IMR-90 (cell line): Measurements from ENCODE around the gene RUNX2. TPM values are rescaled to one million over a fixed set of nuclear protein-coding genes. Genes with fewer than 3 reads are reported as not detected.

Source experiments
- ATAC-seq: fragments of 200-7000 bp; cut with Tn5 transposase; 2 replicates; pipeline ENCODE4 v1.9.1; 2020; ENCODE audit warnings: low read depth, mild to moderate bottlenecking, moderate library complexity
- BruUV-seq: library from RNA; stranded (reverse); fragments of 400-500 nt; replicated peaks from 2 replicates; lab custom pipeline; 2021; lab: Mats Ljungman, UMichigan
- CTCF ChIA-PET: fragments of 300-600 bp; formaldehyde crosslinking; extraction: SDS; loops from one replicate; lab custom pipeline; 2021; ENCODE audit warnings: antibody characterized with exemption; lab: Yijun Ruan, JAX
- POLR2A ChIA-PET: fragments of 300-600 bp; sonication (Branson Sonifier 250); formaldehyde crosslinking; loops from one replicate; lab custom pipeline; 2022; ENCODE audit warnings: antibody characterized with exemption; ENCODE audit not compliant: unreplicated experiment; lab: Charles Lee
- DNase-seq: peaks from one replicate; pipeline ENCODE4 v3.0.0; 2013
- H2AFZ ChIP-seq: replicated peaks from 2 replicates; pipeline ENCODE3; 2013; ENCODE audit warnings: low read length, mild to moderate bottlenecking; ENCODE audit not compliant: poor library complexity
- H2AK5ac ChIP-seq: 2 replicates; pipeline ENCODE4 v1.6.1; 2013; ENCODE audit warnings: low read depth, low read length, inconsistent platforms
- H2AK9ac ChIP-seq: replicated peaks from 2 replicates; pipeline ENCODE3; 2013; ENCODE audit warnings: mild to moderate bottlenecking, low read depth, low read length, moderate library complexity; ENCODE audit not compliant: poor library complexity
- H2BK120ac ChIP-seq: 2 replicates; pipeline ENCODE4 v1.6.1; 2013; ENCODE audit warnings: low read depth, low read length, inconsistent platforms
- H2BK15ac ChIP-seq: 3 replicates; pipeline ENCODE4 v1.6.1; 2013; ENCODE audit warnings: low read depth, low read length, inconsistent platforms
- H2BK20ac ChIP-seq: 2 replicates; pipeline ENCODE4 v1.6.1; 2013; ENCODE audit warnings: low read depth, mild to moderate bottlenecking, inconsistent platforms, low read length, moderate library complexity
- H2BK5ac ChIP-seq: 2 replicates; pipeline ENCODE4 v1.6.1; 2013; ENCODE audit warnings: mild to moderate bottlenecking, low read depth, low read length, inconsistent platforms; ENCODE audit not compliant: poor library complexity, severe bottlenecking
- H3K14ac ChIP-seq: replicated peaks from 2 replicates; pipeline ENCODE4 v1.6.1; 2013; ENCODE audit warnings: low read depth, low read length, inconsistent platforms
- H3K18ac ChIP-seq: 2 replicates; pipeline ENCODE4 v1.6.1; 2013; ENCODE audit warnings: low read depth, low read length, control low read depth
- H3K23ac ChIP-seq: 2 replicates; pipeline ENCODE4 v1.6.1; 2013; ENCODE audit warnings: low read depth, low read length, inconsistent platforms
- H3K27ac ChIP-seq: 2 replicates; pipeline ENCODE4 v1.5.1; 2013; ENCODE audit warnings: mild to moderate bottlenecking, control low read depth, low read length; ENCODE audit not compliant: insufficient read depth
- H3K27me3 ChIP-seq: 2 replicates; pipeline ENCODE4 v1.6.1; 2013; ENCODE audit warnings: low read length; ENCODE audit not compliant: control insufficient read depth, insufficient read depth
- H3K36me3 ChIP-seq: 2 replicates; pipeline ENCODE4 v1.6.1; 2013; ENCODE audit warnings: low read length, mixed read lengths; ENCODE audit not compliant: control insufficient read depth, insufficient read depth
- H3K4ac ChIP-seq: 2 replicates; pipeline ENCODE4 v1.6.1; 2013; ENCODE audit warnings: low read depth, low read length, inconsistent platforms
- H3K4me1 ChIP-seq: 2 replicates; pipeline ENCODE4 v1.6.1; 2013; ENCODE audit warnings: low read length, mixed read lengths; ENCODE audit not compliant: control insufficient read depth, insufficient read depth
- H3K4me2 ChIP-seq: 2 replicates; pipeline ENCODE4 v1.6.1; 2013; ENCODE audit warnings: low read depth, mild to moderate bottlenecking, control low read depth, low read length, moderate library complexity
- H3K4me3 ChIP-seq: 2 replicates; pipeline ENCODE4 v1.5.1; 2013; ENCODE audit warnings: low read depth, mild to moderate bottlenecking, control low read depth, low read length, moderate library complexity; ENCODE audit not compliant: insufficient read depth
- H3K56ac ChIP-seq: 2 replicates; pipeline ENCODE4 v1.6.1; 2013; ENCODE audit warnings: low read length, inconsistent platforms; ENCODE audit not compliant: insufficient read depth; ENCODE audit errors: extremely low read depth
- H3K79me1 ChIP-seq, 2 experiments: 2 replicates each; pipeline ENCODE4 v1.6.1; 2013; ENCODE audit warnings: low read length in 2 of 2, inconsistent platforms in 1 of 2, low read depth in 1 of 2
- H3K9ac ChIP-seq: 2 replicates; pipeline ENCODE4 v1.6.1; 2013; ENCODE audit warnings: low read depth, low read length, control low read depth
- H3K9me1 ChIP-seq: 2 replicates; pipeline ENCODE4 v1.6.1; 2013; ENCODE audit warnings: low read length, inconsistent platforms; ENCODE audit not compliant: insufficient read depth
- H3K9me3 ChIP-seq: 2 replicates; pipeline ENCODE4 v1.6.1; 2013; ENCODE audit warnings: low read length; ENCODE audit not compliant: control insufficient read depth, insufficient read depth
- H4K20me1 ChIP-seq: 2 replicates; pipeline ENCODE4 v1.6.1; 2013; ENCODE audit warnings: low read length, inconsistent platforms; ENCODE audit not compliant: insufficient read depth
- H4K5ac ChIP-seq: 2 replicates; pipeline ENCODE4 v1.6.1; 2013; ENCODE audit warnings: mild to moderate bottlenecking, low read depth, low read length, control low read depth
- H4K8ac ChIP-seq, 2 experiments: 2 replicates each; pipeline ENCODE4 v1.6.1; 2013; ENCODE audit warnings: low read depth in 2 of 2, low read length in 2 of 2, control low read depth in 1 of 2, inconsistent platforms in 1 of 2
- H4K91ac ChIP-seq: 2 replicates; pipeline ENCODE4 v1.6.1; 2013; ENCODE audit warnings: low read depth, low read length, inconsistent platforms; ENCODE audit not compliant: insufficient read depth
- MAFK ChIP-seq: IDR thresholded peaks from 2 replicates; pipeline ENCODE4 v1.6.1; 2012; ENCODE audit warnings: low read depth, low read length, improper control_type of control experiment
- MXI1 ChIP-seq: IDR thresholded peaks from 2 replicates; pipeline ENCODE4 v1.6.1; 2012; ENCODE audit warnings: low read depth, mild to moderate bottlenecking, low read length, moderate library complexity, borderline replicate concordance
- RAD21 ChIP-seq: IDR thresholded peaks from 2 replicates; pipeline ENCODE4 v1.6.1; 2012; ENCODE audit warnings: low read length, improper control_type of control experiment
- SMC3 ChIP-seq: fragments of 150-350 bp; IDR thresholded peaks from 2 replicates; pipeline ENCODE4 v1.6.1; 2016; ENCODE audit warnings: low read depth, mild to moderate bottlenecking, antibody characterized with exemption, low read length, moderate library complexity
- USF2 ChIP-seq: fragments of 150-350 bp; IDR thresholded peaks from 2 replicates; pipeline ENCODE4 v1.6.1; 2017; ENCODE audit warnings: mild to moderate bottlenecking, antibody characterized with exemption, low read length, low read depth
- WGBS, 2 experiments: methylation state at CpG; one replicate each; pipeline versions ENCODE4 v1.1.5 to v1.1.7; 2013; ENCODE audit warnings: missing lambda C conversion rate in 2 of 2; ENCODE audit not compliant: insufficient read length in 1 of 2; ENCODE audit errors: extremely low coverage in 2 of 2; 5-methylcytosine and 5-hydroxymethylcytosine counted together
- dilution Hi-C: fragments of 300-500 bp; cut with HindIII; formaldehyde crosslinking; loops from one replicate; pipeline ENCODE4 v1.14.3; 2018; ENCODE audit warnings: low sequenced_read_pairs; ENCODE audit not compliant: unreplicated experiment
- in situ Hi-C: fragments of 300-500 bp; cut with MboI; formaldehyde crosslinking; loops from 3 replicates; pipeline ENCODE4 v1.14.3; 2019; ENCODE audit warnings: low sequenced_read_pairs, inconsistent platforms, mixed read lengths
- intact Hi-C: fragments of 100-400 bp; cut with micrococcal nuclease; formaldehyde crosslinking; loops from 2 replicates; pipeline ENCODE4 v1.10.0; 2022
- polyA plus RNA-seq, 3 experiments: library from polyadenylated mRNA; depleted of rRNA; stranded (reverse); fragments of >200 nt; gene quantifications; 2 replicates each; pipeline ENCODE4 v1.2.3, GENCODE V29; 2012; ENCODE audit warnings: low replicate concordance in 1 of 3
- total RNA-seq: library from RNA; depleted of rRNA; stranded (reverse); fragments of >200 nt; gene quantifications from 2 replicates; pipeline ENCODE4 v1.2.3, GENCODE V29; 2012
- TF ChIP-seq, protein P1 (sequence below): conservative IDR thresholded peaks from 2 replicates; pipeline ENCODE4 v1.5.1; 2012; ENCODE audit warnings: mild to moderate bottlenecking, low read depth, low read length, improper control_type of control experiment

The RUNX2 gene
- total and polyA plus RNA-seq, 2 of the 4 experiments (the other 2 are of a cell fraction) = 2.3 to 4.7 TPM

GRCh38 chr6:45416700-45417099 lies 88.6 kb downstream of the RUNX2 start:
- H2BK15ac ChIP-seq = no peak overlapping the region
- H3K27me3 ChIP-seq = no peaks in the 10 kb centered on the region
- no peaks in the 10 kb centered on the region for H3K36me3 ChIP-seq
- H3K27ac ChIP-seq = no peak overlapping the region
- DNase-seq (no peak), ATAC-seq (no peak)
- no peak overlapping the region for H2AFZ ChIP-seq
- H4K91ac ChIP-seq = no peak overlapping the region
- no peak overlapping the region for H3K4ac ChIP-seq
- ChIA-PET CTCF (interaction anchor here (2.0 kb wide), 1 partner anchor 761 kb away, joined by 4 read pairs; no protein-coding TSS in a partner anchor), POLR2A (no interaction called here)
- no peaks in the 10 kb centered on the region for H4K20me1 ChIP-seq
- dilution Hi-C loops = no loop called here
- no peak overlapping the region for H3K18ac ChIP-seq
- H3K9ac ChIP-seq = no peak overlapping the region
- intact Hi-C loops = no loop called here
- H3K4me2 ChIP-seq = no peak overlapping the region
- no peak overlapping the region for H3K4me3 ChIP-seq
- H2BK20ac ChIP-seq = no peak overlapping the region
- no CpG with 5 or more reads among the region's 2 CpGs for WGBS, 2 experiments
- peaks cover 4 to 5% of the 10 kb centered on the region in 2 experiments; a peak in 1 of 4 replicates for H3K79me1 ChIP-seq
- no peak overlapping the region for H3K14ac ChIP-seq
- no peaks in the 10 kb centered on the region for H3K9me3 ChIP-seq
- peaks cover 6% of the 10 kb centered on the region for H3K4me1 ChIP-seq
- in situ Hi-C loops = loop anchor here (25.0 kb wide), 1 partner anchor 496 kb away; no protein-coding TSS in a partner anchor
- no peak overlapping the region for H3K23ac ChIP-seq
- no peak overlapping the region for H2AK5ac ChIP-seq
- H2BK120ac ChIP-seq = no peak overlapping the region
- no peak overlapping the region for H3K56ac ChIP-seq
- BruUV-seq = no TSS peak
- no peak overlapping the region for H2BK5ac ChIP-seq
- H4K5ac ChIP-seq = no peak overlapping the region
- H4K8ac ChIP-seq = no peak overlapping the region
- TF ChIP-seq, protein P1, sequence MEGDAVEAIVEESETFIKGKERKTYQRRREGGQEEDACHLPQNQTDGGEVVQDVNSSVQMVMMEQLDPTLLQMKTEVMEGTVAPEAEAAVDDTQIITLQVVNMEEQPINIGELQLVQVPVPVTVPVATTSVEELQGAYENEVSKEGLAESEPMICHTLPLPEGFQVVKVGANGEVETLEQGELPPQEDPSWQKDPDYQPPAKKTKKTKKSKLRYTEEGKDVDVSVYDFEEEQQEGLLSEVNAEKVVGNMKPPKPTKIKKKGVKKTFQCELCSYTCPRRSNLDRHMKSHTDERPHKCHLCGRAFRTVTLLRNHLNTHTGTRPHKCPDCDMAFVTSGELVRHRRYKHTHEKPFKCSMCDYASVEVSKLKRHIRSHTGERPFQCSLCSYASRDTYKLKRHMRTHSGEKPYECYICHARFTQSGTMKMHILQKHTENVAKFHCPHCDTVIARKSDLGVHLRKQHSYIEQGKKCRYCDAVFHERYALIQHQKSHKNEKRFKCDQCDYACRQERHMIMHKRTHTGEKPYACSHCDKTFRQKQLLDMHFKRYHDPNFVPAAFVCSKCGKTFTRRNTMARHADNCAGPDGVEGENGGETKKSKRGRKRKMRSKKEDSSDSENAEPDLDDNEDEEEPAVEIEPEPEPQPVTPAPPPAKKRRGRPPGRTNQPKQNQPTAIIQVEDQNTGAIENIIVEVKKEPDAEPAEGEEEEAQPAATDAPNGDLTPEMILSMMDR = no peak
- TF ChIP-seq MXI1 (no peak), MAFK (no peak), USF2 (no peak), SMC3 (no peak), RAD21 (no peak)
- H3K9me1 ChIP-seq = no peaks in the 10 kb centered on the region
- H2AK9ac ChIP-seq = no peak overlapping the region
